ENCODE data around the gene ATP5F1B.
"Not testable (repeated sequence)": the region's sequence is repeated elsewhere in the genome, so short reads cannot be mapped to it uniquely, and the experiment has no call there.

The ATP5F1B gene

GRCh38 chr12:56671608-56672007, 25.8 kb upstream of the ATP5F1B start:
- no peak for DNase-seq (ENCODE audit: low read depth in 1 of 2, low spot score in 1 of 2)
- in situ Hi-C loops (cut with HindIII; ENCODE audit: low pct_unique_long_range_greater_than_20kb, low sequenced_read_pairs) = no loop called here
- TF ChIP-seq JUND (IDR thresholded peaks at IDR 0.05; ENCODE audit: low read depth) = no peak

- TF ChIP-seq JUND (IDR thresholded peaks at IDR 0.05; ENCODE audit: low read depth) = no peak
- in situ Hi-C loops (cut with HindIII; ENCODE audit: low pct_unique_long_range_greater_than_20kb, low sequenced_read_pairs) = no loop called here
- DNase-seq (ENCODE audit: low read depth in 1 of 2, low spot score in 1 of 2) = no peak
These were observed 25.1 kb upstream of the ATP5F1B start for GRCh38 chr12:56670836-56671235.

- in situ Hi-C loops (cut with HindIII; ENCODE audit: low pct_unique_long_range_greater_than_20kb, low sequenced_read_pairs) = no loop called here
- TF ChIP-seq JUND (IDR thresholded peaks at IDR 0.05; ENCODE audit: low read depth) = no peak
- no peak for DNase-seq (ENCODE audit: low read depth in 1 of 2, low spot score in 1 of 2)
These were observed 22.3 kb upstream of the ATP5F1B start for GRCh38 chr12:56668197-56668457.

GRCh38 chr12:56661979-56662638, 16.3 kb upstream of the ATP5F1B start:
- DNase-seq (ENCODE audit: low read depth in 1 of 2, low spot score in 1 of 2) = no peak
- no peak for TF ChIP-seq JUND (IDR thresholded peaks at IDR 0.05; ENCODE audit: low read depth)
- in situ Hi-C loops (cut with HindIII; ENCODE audit: low pct_unique_long_range_greater_than_20kb, low sequenced_read_pairs) = no loop called here

- in situ Hi-C loops (cut with HindIII; ENCODE audit: low pct_unique_long_range_greater_than_20kb, low sequenced_read_pairs) = no loop called here
- no peak for DNase-seq (ENCODE audit: low read depth in 1 of 2, low spot score in 1 of 2)
- TF ChIP-seq JUND (IDR thresholded peaks at IDR 0.05; ENCODE audit: low read depth) = no peak
These were observed 15.8 kb upstream of the ATP5F1B start for GRCh38 chr12:56661560-56661959.

- no peak for TF ChIP-seq JUND (IDR thresholded peaks at IDR 0.05; ENCODE audit: low read depth)
- in situ Hi-C loops (cut with HindIII; ENCODE audit: low pct_unique_long_range_greater_than_20kb, low sequenced_read_pairs) = no loop called here
- DNase-seq (ENCODE audit: low read depth in 1 of 2, low spot score in 1 of 2) = no peak
These were observed 13.1 kb upstream of the ATP5F1B start for GRCh38 chr12:56658921-56659320.

- no peak for DNase-seq (ENCODE audit: low read depth in 1 of 2, low spot score in 1 of 2)
- no peak for TF ChIP-seq JUND (IDR thresholded peaks at IDR 0.05; ENCODE audit: low read depth)
- in situ Hi-C loops (cut with HindIII; ENCODE audit: low pct_unique_long_range_greater_than_20kb, low sequenced_read_pairs) = no loop called here
These were observed 11.9 kb upstream of the ATP5F1B start for GRCh38 chr12:56657416-56658379.

- DNase-seq (ENCODE audit: low read depth in 1 of 2, low spot score in 1 of 2); in situ Hi-C loops (cut with HindIII; ENCODE audit: low pct_unique_long_range_greater_than_20kb, low sequenced_read_pairs): not testable (repeated sequence)
These were observed 8.0 kb upstream of the ATP5F1B start for GRCh38 chr12:56653781-56654180.

- DNase-seq (ENCODE audit: low read depth in 1 of 2, low spot score in 1 of 2); in situ Hi-C loops (cut with HindIII; ENCODE audit: low pct_unique_long_range_greater_than_20kb, low sequenced_read_pairs): not testable (repeated sequence)
These were observed 2.2 kb upstream of the ATP5F1B start for GRCh38 chr12:56648023-56648422.

GRCh38 chr12:56645201-56645716, 525 bp downstream of the ATP5F1B start:
- DNase-seq (ENCODE audit: low read depth in 1 of 2, low spot score in 1 of 2) = no peak
- in situ Hi-C loops (cut with HindIII; ENCODE audit: low pct_unique_long_range_greater_than_20kb, low sequenced_read_pairs) = no loop called here
- TF ChIP-seq JUND (IDR thresholded peaks at IDR 0.05; ENCODE audit: low read depth) = no peak

- DNase-seq (ENCODE audit: low read depth in 1 of 2, low spot score in 1 of 2) = peak in 1 of 2 experiments; percentile 29
- TF ChIP-seq JUND (IDR thresholded peaks at IDR 0.05; ENCODE audit: low read depth) = no peak
- in situ Hi-C loops (cut with HindIII; ENCODE audit: low pct_unique_long_range_greater_than_20kb, low sequenced_read_pairs) = no loop called here
These were observed 1.1 kb downstream of the ATP5F1B start for GRCh38 chr12:56644654-56645053.

GRCh38 chr12:56641219-56641618, 4.6 kb downstream of the ATP5F1B start:
- TF ChIP-seq JUND (IDR thresholded peaks at IDR 0.05; ENCODE audit: low read depth) = no peak
- no peak for DNase-seq (ENCODE audit: low read depth in 1 of 2, low spot score in 1 of 2)
- in situ Hi-C loops (cut with HindIII; ENCODE audit: low pct_unique_long_range_greater_than_20kb, low sequenced_read_pairs) = no loop called here

GRCh38 chr12:56637621-56638020, 8.2 kb downstream of the ATP5F1B start:
- TF ChIP-seq JUND (IDR thresholded peaks at IDR 0.05; ENCODE audit: low read depth) = no peak
- in situ Hi-C loops (cut with HindIII; ENCODE audit: low pct_unique_long_range_greater_than_20kb, low sequenced_read_pairs) = no loop called here
- DNase-seq (ENCODE audit: low read depth in 1 of 2, low spot score in 1 of 2) = no peak
